ENCODE data around the gene SUMO2. TPM values are rescaled to one million over a fixed set of nuclear protein-coding genes. Genes with fewer than 3 reads are reported as not detected.

Gene SUMO2
- total RNA-seq, 1 experiment from 2014 or later, result 675 TPM

DNA sequence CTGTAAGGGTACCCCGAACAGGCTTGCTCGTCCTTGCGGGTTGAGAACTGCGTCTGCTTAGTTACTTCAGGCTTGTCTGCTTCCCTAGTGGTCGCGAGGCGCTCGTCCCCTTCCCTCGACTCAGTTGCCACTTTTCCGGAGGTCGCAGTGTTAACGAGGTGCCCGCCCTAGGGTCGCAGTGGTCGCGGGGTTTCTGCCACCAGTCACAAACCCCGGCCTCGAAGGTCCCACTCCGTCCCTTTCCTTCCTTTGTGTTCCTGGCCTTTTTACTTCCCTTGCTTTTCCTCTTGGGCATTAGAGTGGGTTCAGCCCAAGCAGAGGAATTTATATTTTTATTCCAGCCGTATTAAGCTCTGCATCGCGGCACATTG is 23.0 kb upstream of the SUMO2 start:
- DNase-seq, result no peak
- Histone ChIP-seq H3K27me3 (replicated peaks; ENCODE audit: control insufficient read depth, insufficient read depth, low read length) (no peaks in the 10 kb centered on the region), H3K36me3 (ENCODE audit: control insufficient read depth, insufficient read depth, low read length) (peaks cover 2% of the 10 kb centered on the region), H3K4me3 (ENCODE audit: low read depth, low read length) (peak overlapping the region; percentile 92), H3K9me3 (no peaks in the 10 kb centered on the region), H3K4me1 (peaks cover 11% of the 10 kb centered on the region; the same call in 1 of the 2 replicates)
- CTCF ChIA-PET, result interaction anchor here (0.6 to 1.8 kb wide), 4 partner anchors 16 to 92 kb away, joined by 3 to 9 read pairs (median 6); partner anchors contain the start of gene MIF4GD
- peaks cover 46% of the 10 kb centered on the region for H3K36me3 Mint-ChIP-seq (ENCODE audit: insufficient read depth, unreplicated experiment)
- H3K27ac Mint-ChIP-seq (ENCODE audit: unreplicated experiment), result peak overlapping the region; percentile 100
- H3K27me3 Mint-ChIP-seq (ENCODE audit: insufficient read depth, unreplicated experiment), result no peaks in the 10 kb centered on the region
- intact Hi-C loops (cut with micrococcal nuclease; ENCODE audit: unreplicated experiment), result no loop called here
- TSS peak; percentile 70 for BruUV-seq (replicated peaks)
- H3K4me1 Mint-ChIP-seq (ENCODE audit: low read depth, unreplicated experiment), result peaks cover 6% of the 10 kb centered on the region
- no peaks in the 10 kb centered on the region for H3K9me3 Mint-ChIP-seq (ENCODE audit: unreplicated experiment)
- POLR2A ChIA-PET, result interaction anchor here (0.5 to 1.5 kb wide), 6 partner anchors 56 to 1452 kb away, joined by 3 to 5 read pairs (median 4); partner anchors contain the start of genes GGA3, MIF4GD and MRPS7
- peak overlapping the region; percentile 87 for H3K4me3 Mint-ChIP-seq (ENCODE audit: unreplicated experiment)
- TF ChIP-seq, protein P1, sequence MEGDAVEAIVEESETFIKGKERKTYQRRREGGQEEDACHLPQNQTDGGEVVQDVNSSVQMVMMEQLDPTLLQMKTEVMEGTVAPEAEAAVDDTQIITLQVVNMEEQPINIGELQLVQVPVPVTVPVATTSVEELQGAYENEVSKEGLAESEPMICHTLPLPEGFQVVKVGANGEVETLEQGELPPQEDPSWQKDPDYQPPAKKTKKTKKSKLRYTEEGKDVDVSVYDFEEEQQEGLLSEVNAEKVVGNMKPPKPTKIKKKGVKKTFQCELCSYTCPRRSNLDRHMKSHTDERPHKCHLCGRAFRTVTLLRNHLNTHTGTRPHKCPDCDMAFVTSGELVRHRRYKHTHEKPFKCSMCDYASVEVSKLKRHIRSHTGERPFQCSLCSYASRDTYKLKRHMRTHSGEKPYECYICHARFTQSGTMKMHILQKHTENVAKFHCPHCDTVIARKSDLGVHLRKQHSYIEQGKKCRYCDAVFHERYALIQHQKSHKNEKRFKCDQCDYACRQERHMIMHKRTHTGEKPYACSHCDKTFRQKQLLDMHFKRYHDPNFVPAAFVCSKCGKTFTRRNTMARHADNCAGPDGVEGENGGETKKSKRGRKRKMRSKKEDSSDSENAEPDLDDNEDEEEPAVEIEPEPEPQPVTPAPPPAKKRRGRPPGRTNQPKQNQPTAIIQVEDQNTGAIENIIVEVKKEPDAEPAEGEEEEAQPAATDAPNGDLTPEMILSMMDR (IDR thresholded peaks at IDR 0.05; ENCODE audit: insufficient read depth in 1 of 2, low read depth in 1 of 2, low read length in 1 of 2, severe bottlenecking in 1 of 2, unreplicated experiment in 1 of 2), result no peak

DNA sequence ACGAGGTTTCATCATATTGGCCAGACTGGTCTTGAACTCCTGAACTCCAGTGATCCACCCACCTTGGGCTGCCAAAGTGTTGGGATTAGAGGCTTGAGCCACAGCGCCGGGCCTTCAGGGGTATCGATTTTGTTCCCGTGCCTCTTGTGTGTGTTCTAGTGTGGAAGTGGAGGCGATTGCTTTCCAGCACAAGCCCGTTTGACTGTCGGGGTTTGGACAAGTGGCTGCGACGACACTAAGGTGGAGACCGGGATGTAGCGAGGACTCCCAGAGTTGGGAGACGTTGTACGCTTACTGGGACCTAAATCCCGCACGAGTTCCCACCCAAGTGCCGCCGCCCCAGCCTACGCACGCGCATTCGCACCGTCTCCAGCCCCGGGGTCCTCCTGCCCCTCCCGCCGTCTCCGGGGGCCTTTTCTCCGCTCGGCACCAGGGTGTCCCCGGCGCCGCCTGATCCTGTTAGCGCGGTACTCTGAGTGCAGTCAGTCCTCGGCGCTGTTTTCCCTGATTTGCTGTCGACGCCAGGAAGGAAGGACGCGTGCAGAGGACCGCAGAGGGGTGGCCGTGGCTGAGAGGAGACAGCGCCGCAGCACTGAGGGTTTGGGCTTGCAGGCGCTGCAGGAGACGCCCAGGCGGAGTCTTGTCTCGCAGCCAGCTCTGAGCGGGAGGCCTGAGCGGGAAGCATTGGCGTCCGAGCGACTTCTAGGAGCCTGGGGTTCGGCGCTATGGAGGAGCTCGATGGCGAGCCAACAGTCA is 22.5 kb upstream of the SUMO2 start, which contains the start of gene NUP85:
Gene NUP85, plus strand, starts transcription at position 643 of the 756 bp plus-strand sequence. Its CDS starts 83 bp downstream, at position 726.
- Mint-ChIP-seq H3K4me1 (ENCODE audit: low read depth, unreplicated experiment) (peaks cover 6% of the 10 kb centered on the region), H3K27me3 (ENCODE audit: insufficient read depth, unreplicated experiment) (no peaks in the 10 kb centered on the region), H3K36me3 (ENCODE audit: insufficient read depth, unreplicated experiment) (peaks cover 40% of the 10 kb centered on the region), H3K4me3 (ENCODE audit: unreplicated experiment) (peak within 1 kb of the TSS; percentile 87), H3K9me3 (ENCODE audit: unreplicated experiment) (no peaks in the 10 kb centered on the region), H3K27ac (ENCODE audit: unreplicated experiment) (peak within 1 kb of the TSS; percentile 100)
- Histone ChIP-seq H3K4me1 (peaks cover 11% of the 10 kb centered on the region; the same call in 1 of the 2 replicates), H3K4me3 (ENCODE audit: low read depth, low read length) (peak within 1 kb of the TSS; percentile 92), H3K27me3 (replicated peaks; ENCODE audit: control insufficient read depth, insufficient read depth, low read length) (no peaks in the 10 kb centered on the region), H3K9me3 (no peaks in the 10 kb centered on the region), H3K36me3 (ENCODE audit: control insufficient read depth, insufficient read depth, low read length) (peaks cover 2% of the 10 kb centered on the region)
- no TSS peak for BruUV-seq (replicated peaks)
- DNase-seq, result peak; percentile 98
- CTCF ChIA-PET, result interaction anchor here (0.6 to 1.8 kb wide), 3 partner anchors 16 to 91 kb away, joined by 3 to 9 read pairs (median 7); no protein-coding TSS in a partner anchor
- TF ChIP-seq, protein P1 (IDR thresholded peaks at IDR 0.05; ENCODE audit: insufficient read depth in 1 of 2, low read depth in 1 of 2, low read length in 1 of 2, severe bottlenecking in 1 of 2, unreplicated experiment in 1 of 2), result no peak
- POLR2A ChIA-PET, result interaction anchor here (1.1 to 1.2 kb wide), 3 partner anchors 65 to 117 kb away, joined by 3 to 4 read pairs (median 4); partner anchors contain the start of gene MIF4GD
- intact Hi-C loops (cut with micrococcal nuclease; ENCODE audit: unreplicated experiment), result no loop called here

DNA sequence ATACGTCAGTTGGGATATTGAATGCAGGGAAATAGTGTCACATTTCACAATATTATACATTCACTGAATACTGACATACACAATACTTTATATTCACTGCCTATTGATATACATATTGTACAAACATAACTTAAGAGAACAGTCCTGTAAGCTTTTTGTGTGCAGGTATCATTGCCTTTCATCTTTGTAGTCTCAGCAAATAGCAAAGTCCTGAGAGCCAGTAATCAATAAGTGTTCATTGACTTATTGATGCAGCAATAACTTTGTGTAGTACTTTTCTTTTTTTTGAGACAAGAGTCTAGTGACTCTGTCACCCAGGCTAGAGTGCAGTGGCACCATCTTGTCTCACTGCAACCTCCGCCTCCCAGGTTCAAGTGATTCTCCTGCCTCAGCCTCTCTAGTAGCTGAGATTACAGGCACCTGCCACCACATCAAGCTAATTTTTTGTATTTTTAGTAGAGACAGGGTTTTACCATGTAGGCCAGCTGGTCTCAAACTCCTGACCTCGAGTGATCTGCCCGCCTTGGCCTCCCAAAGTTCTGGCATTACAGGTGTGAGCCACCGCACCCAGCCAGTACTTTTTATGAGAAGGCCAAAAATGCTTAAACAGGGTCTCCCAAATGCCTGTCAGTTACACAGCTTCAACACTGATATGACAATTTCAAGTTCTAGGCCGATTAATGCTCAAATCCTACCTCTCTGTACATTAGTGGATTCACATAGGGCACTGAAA is 17.3 kb upstream of the SUMO2 start:
- no peaks in the 10 kb centered on the region for H3K36me3 ChIP-seq (ENCODE audit: control insufficient read depth, insufficient read depth, low read length)
- H3K4me1 Mint-ChIP-seq (ENCODE audit: low read depth, unreplicated experiment), result peaks cover under 1% of the 10 kb centered on the region
- ChIA-PET POLR2A (no interaction called here), CTCF (interaction anchor here (2.4 to 4.0 kb wide), 2 partner anchors 11 to 86 kb away, joined by 7 to 58 read pairs; no protein-coding TSS in a partner anchor)
- no peaks in the 10 kb centered on the region for H3K9me3 ChIP-seq
- no peak overlapping the region for H3K4me3 Mint-ChIP-seq (ENCODE audit: unreplicated experiment)
- TF ChIP-seq, protein P1 (IDR thresholded peaks at IDR 0.05; ENCODE audit: insufficient read depth in 1 of 2, low read depth in 1 of 2, low read length in 1 of 2, severe bottlenecking in 1 of 2, unreplicated experiment in 1 of 2), result no peak
- no peaks in the 10 kb centered on the region for H3K4me1 ChIP-seq
- no peak for DNase-seq
- BruUV-seq (replicated peaks), result no TSS peak
- H3K9me3 Mint-ChIP-seq (ENCODE audit: unreplicated experiment), result no peaks in the 10 kb centered on the region
- H3K4me3 ChIP-seq (ENCODE audit: low read depth, low read length), result no peak overlapping the region
- intact Hi-C loops (cut with micrococcal nuclease; ENCODE audit: unreplicated experiment), result loop anchor here (5.0 kb wide), 1 partner anchor 68 kb away; the partner anchor contains the start of gene NT5C
- no peak overlapping the region for H3K27ac Mint-ChIP-seq (ENCODE audit: unreplicated experiment)
- no peaks in the 10 kb centered on the region for H3K27me3 ChIP-seq (replicated peaks; ENCODE audit: control insufficient read depth, insufficient read depth, low read length)
- H3K27me3 Mint-ChIP-seq (ENCODE audit: insufficient read depth, unreplicated experiment), result no peaks in the 10 kb centered on the region
- peaks cover 9% of the 10 kb centered on the region for H3K36me3 Mint-ChIP-seq (ENCODE audit: insufficient read depth, unreplicated experiment)
